ENCODE results near the gene ENTREP1. TPM values are rescaled to one million over a fixed set of nuclear protein-coding genes. Genes with fewer than 3 reads are reported as not detected.
"Not testable (repeated sequence)": the region's sequence is repeated elsewhere in the genome, so short reads cannot be mapped to it uniquely, and the experiment has no call there.

ENTREP1 gene
- total RNA-seq, 2 experiments from 2014 or later = 0.08 to 0.14 TPM

DNA sequence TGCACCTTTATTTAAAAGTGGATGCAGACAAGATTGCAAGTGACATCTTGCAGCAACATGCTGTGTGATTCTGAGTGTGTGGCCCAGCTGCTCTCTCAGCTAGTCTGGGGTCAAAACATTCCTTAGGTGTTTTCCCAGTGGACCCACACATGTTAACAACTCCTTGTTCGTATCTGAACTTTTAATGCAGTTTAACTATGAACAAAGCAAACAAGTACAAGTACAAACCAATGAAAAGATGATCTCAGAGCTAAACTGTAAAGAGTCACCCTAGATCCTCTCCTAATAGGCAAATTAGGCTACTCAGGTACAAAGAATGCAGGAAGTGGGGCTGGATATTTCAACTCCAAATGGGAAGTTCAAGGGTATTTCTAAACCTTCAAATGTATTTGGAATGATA is 108.4 kb downstream of the ENTREP1 start:
- intact Hi-C loops (cut with DNase I, micrococcal nuclease) = no loop called here
- H3K9me3 Mint-ChIP-seq = no peaks in the 10 kb centered on the region
- DNase-seq (no peak), ATAC-seq (ENCODE audit: poor library complexity) (no peak)
- TF ChIP-seq, protein P1, sequence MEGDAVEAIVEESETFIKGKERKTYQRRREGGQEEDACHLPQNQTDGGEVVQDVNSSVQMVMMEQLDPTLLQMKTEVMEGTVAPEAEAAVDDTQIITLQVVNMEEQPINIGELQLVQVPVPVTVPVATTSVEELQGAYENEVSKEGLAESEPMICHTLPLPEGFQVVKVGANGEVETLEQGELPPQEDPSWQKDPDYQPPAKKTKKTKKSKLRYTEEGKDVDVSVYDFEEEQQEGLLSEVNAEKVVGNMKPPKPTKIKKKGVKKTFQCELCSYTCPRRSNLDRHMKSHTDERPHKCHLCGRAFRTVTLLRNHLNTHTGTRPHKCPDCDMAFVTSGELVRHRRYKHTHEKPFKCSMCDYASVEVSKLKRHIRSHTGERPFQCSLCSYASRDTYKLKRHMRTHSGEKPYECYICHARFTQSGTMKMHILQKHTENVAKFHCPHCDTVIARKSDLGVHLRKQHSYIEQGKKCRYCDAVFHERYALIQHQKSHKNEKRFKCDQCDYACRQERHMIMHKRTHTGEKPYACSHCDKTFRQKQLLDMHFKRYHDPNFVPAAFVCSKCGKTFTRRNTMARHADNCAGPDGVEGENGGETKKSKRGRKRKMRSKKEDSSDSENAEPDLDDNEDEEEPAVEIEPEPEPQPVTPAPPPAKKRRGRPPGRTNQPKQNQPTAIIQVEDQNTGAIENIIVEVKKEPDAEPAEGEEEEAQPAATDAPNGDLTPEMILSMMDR (IDR thresholded peaks at IDR 0.05) = no peak
- H3K4me1 ChIP-seq (ENCODE audit: insufficient read depth, low read length) = no peaks in the 10 kb centered on the region
- CTCF ChIA-PET = interaction anchor here (0.7 kb wide), 1 partner anchor 11 kb away, joined by 4 read pairs; no protein-coding TSS in a partner anchor
- H3K36me3 ChIP-seq (ENCODE audit: insufficient read depth, low read length) = no peaks in the 10 kb centered on the region
- H3K27ac ChIP-seq (ENCODE audit: low read depth in 1 of 2, low read length in 2 of 2) = no peak overlapping the region
- H3K36me3 Mint-ChIP-seq (ENCODE audit: low read depth) = no peaks in the 10 kb centered on the region
- H3K4me3 ChIP-seq (ENCODE audit: low read length) = no peak overlapping the region
- H3K4me3 Mint-ChIP-seq = no peak overlapping the region
- no peaks in the 10 kb centered on the region for H3K27me3 Mint-ChIP-seq
- H3K27me3 ChIP-seq (ENCODE audit: control insufficient read depth in 1 of 2, insufficient read depth in 2 of 2, low read length in 2 of 2) = no peaks in the 10 kb centered on the region
- POLR2A ChIA-PET = no interaction called here
- H3K27ac Mint-ChIP-seq = no peak overlapping the region
- H3K9me3 ChIP-seq (ENCODE audit: control insufficient read depth in 1 of 2, insufficient read depth in 1 of 2, low read length in 2 of 2) = no peaks in the 10 kb centered on the region
- no peaks in the 10 kb centered on the region for H3K4me1 Mint-ChIP-seq (ENCODE audit: low read depth)

DNA sequence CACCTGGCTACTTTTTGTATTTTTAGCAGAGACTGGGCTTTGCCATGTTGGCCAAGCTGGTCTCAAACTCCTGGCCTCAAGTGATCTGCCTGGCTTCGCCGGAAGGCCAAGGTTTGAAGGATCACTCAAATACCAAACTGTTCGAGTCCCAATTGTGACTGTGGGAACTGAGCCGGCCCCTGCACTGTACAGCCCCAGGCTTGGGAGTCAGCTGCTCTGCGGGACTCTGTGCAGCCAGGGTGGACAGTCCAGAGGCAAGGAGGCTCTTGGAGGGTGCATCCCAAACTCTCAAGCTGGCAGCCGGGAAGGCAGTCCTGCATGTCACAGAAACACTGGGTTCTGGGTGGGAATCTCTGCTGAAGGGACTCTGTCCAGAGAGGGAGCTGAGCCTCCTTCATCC is 109.0 kb downstream of the ENTREP1 start:
- Histone ChIP-seq H3K4me1 (ENCODE audit: insufficient read depth, low read length) (no peaks in the 10 kb centered on the region), H3K27ac (ENCODE audit: low read depth in 1 of 2, low read length in 2 of 2) (no peak overlapping the region), H3K27me3 (ENCODE audit: control insufficient read depth in 1 of 2, insufficient read depth in 2 of 2, low read length in 2 of 2) (no peaks in the 10 kb centered on the region), H3K36me3 (ENCODE audit: insufficient read depth, low read length) (no peaks in the 10 kb centered on the region), H3K9me3 (ENCODE audit: control insufficient read depth in 1 of 2, insufficient read depth in 1 of 2, low read length in 2 of 2) (no peaks in the 10 kb centered on the region), H3K4me3 (ENCODE audit: low read length) (no peak overlapping the region)
- no peak overlapping the region for H3K4me3 Mint-ChIP-seq
- intact Hi-C loops (cut with DNase I, micrococcal nuclease) = no loop called here
- no peak for ATAC-seq (ENCODE audit: poor library complexity)
- no peaks in the 10 kb centered on the region for H3K36me3 Mint-ChIP-seq (ENCODE audit: low read depth)
- ChIA-PET POLR2A (no interaction called here), CTCF (interaction anchor here (0.7 kb wide), 1 partner anchor 12 kb away, joined by 4 read pairs; no protein-coding TSS in a partner anchor)
- TF ChIP-seq, protein P1 (IDR thresholded peaks at IDR 0.05) = no peak
- no peaks in the 10 kb centered on the region for H3K4me1 Mint-ChIP-seq (ENCODE audit: low read depth)
- H3K27ac Mint-ChIP-seq = no peak overlapping the region
- DNase-seq = no peak
- H3K9me3 Mint-ChIP-seq = no peaks in the 10 kb centered on the region
- H3K27me3 Mint-ChIP-seq = no peaks in the 10 kb centered on the region

DNA sequence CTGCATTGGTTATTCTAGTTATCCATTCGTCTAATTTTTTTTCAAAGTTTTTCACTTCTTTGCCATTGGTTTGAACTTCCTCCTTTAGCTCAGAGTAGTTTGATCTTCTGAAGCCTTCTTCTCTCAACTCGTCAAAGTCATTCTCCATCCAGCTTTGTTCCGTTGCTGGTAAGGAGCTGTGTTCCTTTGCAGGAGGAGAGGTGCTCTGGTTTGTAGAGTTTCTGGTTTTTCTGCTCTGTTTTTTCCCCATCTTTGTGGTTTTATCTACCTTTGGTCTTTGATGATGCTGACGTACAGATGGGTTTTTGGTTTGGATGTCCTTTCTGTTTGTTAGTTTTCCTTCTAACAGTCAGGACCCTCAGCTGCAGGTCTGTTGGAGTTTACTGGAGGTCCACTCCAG is 114.6 kb downstream of the ENTREP1 start:
- DNase-seq = peak in 1 of 14 experiments; percentile 17

DNA sequence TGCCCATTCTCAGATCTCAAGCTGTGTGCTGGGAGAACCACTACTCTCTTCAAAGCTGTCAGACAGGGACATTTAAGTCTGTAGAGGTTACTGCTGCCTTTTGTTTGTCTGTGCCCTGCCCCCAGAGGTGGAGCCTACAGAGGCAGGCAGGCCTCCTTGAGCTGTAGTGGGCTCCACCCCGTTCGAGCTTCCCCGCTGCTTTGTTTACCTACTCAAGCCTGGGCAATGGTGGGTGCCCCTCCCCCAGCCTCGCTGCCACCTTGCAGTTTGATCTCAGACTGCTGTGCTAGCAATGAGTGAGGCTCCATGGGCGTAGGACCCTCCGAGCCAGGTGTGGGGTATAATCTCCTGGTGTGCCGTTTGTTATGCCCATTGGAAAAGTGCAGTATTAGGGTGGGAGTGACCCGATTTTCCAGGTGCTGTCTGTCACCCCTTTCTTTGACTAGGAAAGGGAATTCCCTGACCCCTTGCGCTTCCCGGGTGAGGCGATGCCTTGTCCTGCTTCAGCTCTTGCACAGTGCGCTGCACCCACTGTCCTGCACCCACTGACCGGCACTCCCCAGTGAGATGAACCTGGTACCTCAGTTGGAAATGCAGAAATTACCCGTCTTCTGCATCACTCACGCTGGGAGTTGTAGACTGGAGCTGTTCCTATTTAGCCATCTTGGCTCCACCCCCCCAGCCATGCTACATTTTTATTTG is 115.4 kb downstream of the ENTREP1 start:
- H3K9me3 Mint-ChIP-seq; CTCF ChIA-PET; H3K9me3 ChIP-seq (ENCODE audit: control insufficient read depth in 1 of 2, insufficient read depth in 1 of 2, low read length in 2 of 2); H3K27me3 Mint-ChIP-seq; H3K36me3 ChIP-seq (ENCODE audit: insufficient read depth, low read length); H3K27me3 ChIP-seq (ENCODE audit: control insufficient read depth in 1 of 2, insufficient read depth in 2 of 2, low read length in 2 of 2); H3K4me1 ChIP-seq (ENCODE audit: insufficient read depth, low read length); H3K4me3 ChIP-seq (ENCODE audit: low read length); H3K36me3 Mint-ChIP-seq (ENCODE audit: low read depth); intact Hi-C loops (cut with DNase I, micrococcal nuclease); H3K27ac ChIP-seq (ENCODE audit: low read depth in 1 of 2, low read length in 2 of 2); ATAC-seq (ENCODE audit: poor library complexity): not testable (repeated sequence)
- H3K4me1 Mint-ChIP-seq (ENCODE audit: low read depth) = peaks cover 13% of the 10 kb centered on the region
- peak overlapping the region; percentile 50 for H3K4me3 Mint-ChIP-seq
- DNase-seq = peak in 5 of 14 experiments; percentile 4 to 57 (median 10)
- H3K27ac Mint-ChIP-seq = peak overlapping the region; percentile 13
- POLR2A ChIA-PET = interaction anchor here (1.2 kb wide), 1 partner anchor 17 kb away, joined by 3 read pairs; no protein-coding TSS in a partner anchor

More for the DNA sequence above, 114.6 kb downstream of the ENTREP1 start:
- H3K9me3 Mint-ChIP-seq; H3K36me3 ChIP-seq (ENCODE audit: insufficient read depth, low read length); H3K27ac ChIP-seq (ENCODE audit: low read depth in 1 of 2, low read length in 2 of 2); H3K27me3 Mint-ChIP-seq; intact Hi-C loops (cut with DNase I, micrococcal nuclease); CTCF ChIA-PET; ATAC-seq (ENCODE audit: poor library complexity); H3K4me3 ChIP-seq (ENCODE audit: low read length); H3K36me3 Mint-ChIP-seq (ENCODE audit: low read depth); H3K9me3 ChIP-seq (ENCODE audit: control insufficient read depth in 1 of 2, insufficient read depth in 1 of 2, low read length in 2 of 2); POLR2A ChIA-PET; H3K4me1 ChIP-seq (ENCODE audit: insufficient read depth, low read length); H3K27me3 ChIP-seq (ENCODE audit: control insufficient read depth in 1 of 2, insufficient read depth in 2 of 2, low read length in 2 of 2): not testable (repeated sequence)
- Mint-ChIP-seq H3K27ac (peak overlapping the region; percentile 13), H3K4me3 (peak overlapping the region; percentile 50), H3K4me1 (ENCODE audit: low read depth) (peaks cover 13% of the 10 kb centered on the region)

Other genes with a start within 250 kb of the ENTREP1 start
- 1 to 10 TPM; 6.3 to 8.0 TPM for gene TJP2, start 150.9 kb upstream of the ENTREP1 start, total RNA-seq

All from CD4-positive, alpha-beta T cell (primary cell).